Body of pancreas (tissue), 4 donors: ENCODE data around the gene PPP2R2B.

Experiments
- POLR2A ChIP-seq, 3 donors: fragments of 450-650 bp; IDR thresholded peaks; one replicate each; pipeline ENCODE4 v1.6.1; 2016; ENCODE audit warnings: antibody characterized with exemption in 3 of 3, mild to moderate bottlenecking in 2 of 3
- TF ChIP-seq, protein P1 (sequence below), 7 experiments: fragments of 450-650 bp in 4 of 7; fragments of 200-600 bp in 3 of 7; sonication (generic) in 3 of 7; IDR thresholded peaks; one replicate each; pipeline ENCODE4 v1.5.1; 2016 to 2019; ENCODE audit warnings: antibody characterized with exemption in 7 of 7

DNA sequence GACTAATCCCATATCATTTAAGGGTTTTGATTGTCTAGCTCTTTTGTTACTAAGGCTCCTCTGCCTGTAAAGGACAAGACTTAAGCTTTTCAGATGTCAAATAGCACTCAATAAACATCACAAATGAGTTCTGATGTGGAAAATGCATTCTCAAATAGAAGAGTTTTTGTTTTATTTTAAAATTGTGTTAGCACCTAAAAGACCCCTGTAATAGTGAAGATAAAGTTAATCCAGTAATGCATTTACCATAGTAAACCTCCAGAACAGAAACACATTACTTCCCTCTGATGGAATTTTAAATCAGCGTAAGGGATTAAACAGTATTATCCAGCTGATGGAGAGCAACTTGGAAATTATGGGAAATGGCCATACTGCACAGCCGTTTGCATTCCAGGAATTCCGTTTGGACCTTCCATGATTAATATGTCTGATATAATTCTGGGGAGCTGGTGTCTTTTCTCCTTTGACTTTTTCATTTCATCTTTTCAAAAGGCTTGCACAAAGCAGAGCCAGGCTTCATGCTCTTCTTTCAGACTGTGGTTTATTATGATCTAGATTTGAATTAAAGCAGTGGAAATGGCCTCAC, 105.6 kb downstream of the PPP2R2B start:
- no peak for TF ChIP-seq POLR2A (IDR thresholded peaks at IDR 0.05)
- TF ChIP-seq, protein P1, sequence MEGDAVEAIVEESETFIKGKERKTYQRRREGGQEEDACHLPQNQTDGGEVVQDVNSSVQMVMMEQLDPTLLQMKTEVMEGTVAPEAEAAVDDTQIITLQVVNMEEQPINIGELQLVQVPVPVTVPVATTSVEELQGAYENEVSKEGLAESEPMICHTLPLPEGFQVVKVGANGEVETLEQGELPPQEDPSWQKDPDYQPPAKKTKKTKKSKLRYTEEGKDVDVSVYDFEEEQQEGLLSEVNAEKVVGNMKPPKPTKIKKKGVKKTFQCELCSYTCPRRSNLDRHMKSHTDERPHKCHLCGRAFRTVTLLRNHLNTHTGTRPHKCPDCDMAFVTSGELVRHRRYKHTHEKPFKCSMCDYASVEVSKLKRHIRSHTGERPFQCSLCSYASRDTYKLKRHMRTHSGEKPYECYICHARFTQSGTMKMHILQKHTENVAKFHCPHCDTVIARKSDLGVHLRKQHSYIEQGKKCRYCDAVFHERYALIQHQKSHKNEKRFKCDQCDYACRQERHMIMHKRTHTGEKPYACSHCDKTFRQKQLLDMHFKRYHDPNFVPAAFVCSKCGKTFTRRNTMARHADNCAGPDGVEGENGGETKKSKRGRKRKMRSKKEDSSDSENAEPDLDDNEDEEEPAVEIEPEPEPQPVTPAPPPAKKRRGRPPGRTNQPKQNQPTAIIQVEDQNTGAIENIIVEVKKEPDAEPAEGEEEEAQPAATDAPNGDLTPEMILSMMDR (IDR thresholded peaks at IDR 0.05): no peak
